ENCODE measurements around the gene NDUFB8. TPM values are rescaled to one million over a fixed set of nuclear protein-coding genes. Genes with fewer than 3 reads are reported as not detected.

Gene NDUFB8
- total and polyA plus RNA-seq, 8 donors, result 35.5 to 156 (median 58.6) TPM

- Histone ChIP-seq H3K4me1 (peaks cover 6 to 23% (median 7%) of the 10 kb centered on the region in 3 donors), H3K4me3 (no peak overlapping the region), H3K27me3 (no peaks in the 10 kb centered on the region), H3K9me3 (no peaks in the 10 kb centered on the region), H3K36me3 (peaks cover 0 to 9% (median 0%) of the 10 kb centered on the region in 3 donors), H3K27ac (no peak overlapping the region)
- TF ChIP-seq CTCF (IDR thresholded peaks at IDR 0.05), result no peak
- DNase-seq, result no peak
- no peak for ATAC-seq
- WGBS, 2 donors, result 58 to 64% methylated on average over 2 of the region's 2 CpGs
- intact Hi-C loops (cut with DNase I), result no loop called here
- no peak for FAIRE-seq
Observed at GRCh38 chr10:100534726-100535125, 5.1 kb upstream of the NDUFB8 start.

GRCh38 chr10:100531761-100532160 lies 2.1 kb upstream of the NDUFB8 start:
- no peak overlapping the region for H3K4me3 ChIP-seq
- H3K36me3 ChIP-seq, result peaks cover 0 to 2% (median 0%) of the 10 kb centered on the region in 3 donors
- DNase-seq (no peak), ATAC-seq (no peak), FAIRE-seq (no peak)
- no peak for TF ChIP-seq CTCF (IDR thresholded peaks at IDR 0.05)
- H3K27me3 ChIP-seq, result no peaks in the 10 kb centered on the region
- peaks cover 5 to 22% (median 14%) of the 10 kb centered on the region in 3 donors for H3K4me1 ChIP-seq
- no peak overlapping the region for H3K27ac ChIP-seq
- H3K9me3 ChIP-seq, result no peaks in the 10 kb centered on the region
- intact Hi-C loops (cut with DNase I), result no loop called here

DNA sequence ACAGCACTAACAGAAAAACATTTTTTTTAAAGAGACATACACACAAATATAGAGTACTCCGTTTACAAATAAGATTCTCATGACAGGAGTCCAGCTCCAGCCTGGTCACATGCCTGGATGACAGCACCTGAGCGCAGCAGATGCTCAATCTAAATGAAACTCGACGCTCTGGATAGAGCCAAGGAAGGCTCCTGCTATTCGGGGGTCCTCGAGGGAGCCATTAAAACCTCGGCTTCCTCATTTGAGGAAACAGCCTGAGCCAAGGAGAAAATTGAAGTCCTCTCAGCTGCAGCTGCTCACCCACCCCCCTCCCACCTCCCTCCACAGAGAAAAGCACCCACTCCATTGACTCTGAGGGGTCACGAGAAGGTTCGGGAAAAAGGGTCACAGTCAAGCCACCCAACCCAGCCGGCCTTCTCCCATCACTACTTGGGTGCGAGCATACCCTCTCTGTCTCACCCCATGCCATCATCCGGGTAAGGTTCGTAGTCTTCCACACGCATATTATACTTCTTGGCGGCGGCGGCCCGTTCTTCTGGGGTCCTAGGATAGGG lies 673 bp downstream of the NDUFB8 start:
- Histone ChIP-seq H3K9me3 (no peaks in the 10 kb centered on the region), H3K4me1 (peaks cover 0 to 12% (median 9%) of the 10 kb centered on the region in 3 donors), H3K27ac (peak overlapping the region in 1 of 4 donors; percentile 20), H3K4me3 (peak overlapping the region; percentile 60 to 82 (median 81)), H3K27me3 (no peaks in the 10 kb centered on the region), H3K36me3 (peaks cover 0 to 19% (median 12%) of the 10 kb centered on the region in 3 donors)
- ATAC-seq, result peak in 1 of 4 donors; percentile 24
- 1 to 2% methylated on average over 18 of the region's 18 CpGs for WGBS, 2 donors
- DNase-seq, result peak in 1 of 6 donors; percentile 21
- TF ChIP-seq CTCF (IDR thresholded peaks at IDR 0.05), result no peak
- no peak for FAIRE-seq
- intact Hi-C loops (cut with DNase I), result loop anchor here in 1 of 3 donors (10.0 kb wide), 1 partner anchor 184 kb away; the partner anchor contains the start of gene SCD

DNA sequence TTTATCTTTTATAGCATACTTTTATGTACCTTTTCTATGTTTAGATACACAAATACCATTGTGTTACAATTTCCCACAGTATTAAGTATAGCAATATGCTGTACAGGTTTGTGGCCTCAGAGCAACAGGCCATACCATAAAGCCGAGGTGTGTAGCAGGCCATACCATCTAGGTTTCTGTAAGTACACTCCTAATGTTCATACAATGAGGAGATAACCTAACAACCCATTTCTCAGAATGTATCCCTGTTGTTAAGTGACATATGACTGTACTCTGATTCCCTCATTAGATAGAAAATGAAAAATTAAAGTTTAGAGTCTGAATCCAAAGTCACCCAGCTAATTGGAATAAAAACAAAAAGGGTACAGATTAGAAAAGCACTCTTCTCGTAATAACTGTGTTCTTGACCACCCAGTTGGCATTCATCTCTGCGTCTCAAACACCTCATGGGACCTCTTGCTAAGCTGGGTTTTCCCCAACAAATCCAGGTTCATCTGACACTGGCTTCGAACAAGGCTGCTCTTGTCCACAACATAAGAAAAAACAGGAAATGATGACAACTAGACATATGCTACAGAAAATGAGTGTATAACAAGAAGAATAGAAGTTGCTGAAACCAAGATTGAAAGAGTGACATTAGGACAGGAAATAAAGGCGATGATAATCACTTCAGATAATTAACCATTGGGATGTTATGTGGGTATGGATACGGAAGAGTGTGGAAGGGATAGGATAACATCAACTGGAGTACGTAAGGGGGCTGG lies 1.4 kb downstream of the NDUFB8 start:
- ATAC-seq (no peak), FAIRE-seq (no peak), DNase-seq (no peak)
- intact Hi-C loops (cut with DNase I), result loop anchor here in 1 of 3 donors (10.0 kb wide), 1 partner anchor 184 kb away; the partner anchor contains the start of gene SCD
- Histone ChIP-seq H3K27me3 (no peaks in the 10 kb centered on the region), H3K9me3 (no peaks in the 10 kb centered on the region), H3K4me3 (peak overlapping the region in 2 of 4 donors; percentile 80 to 82), H3K27ac (no peak overlapping the region), H3K36me3 (peaks cover 0 to 24% (median 12%) of the 10 kb centered on the region in 3 donors), H3K4me1 (peaks cover 0 to 12% (median 9%) of the 10 kb centered on the region in 3 donors)
- TF ChIP-seq CTCF (IDR thresholded peaks at IDR 0.05), result no peak
- 61 to 66% methylated on average over 7 of the region's 7 CpGs for WGBS, 2 donors
